CD14-positive monocyte (primary cell): ENCODE data around the gene SPATA17. TPM values are rescaled to one million over a fixed set of nuclear protein-coding genes. Genes with fewer than 3 reads are reported as not detected.

Experiments used
- DNase-seq, 3 donors: peaks; one replicate each; pipeline ENCODE4 v3.0.0-alpha.2; 2011 to 2022
- H2AFZ ChIP-seq: 2 replicates; pipeline ENCODE4 v1.6.0; 2012; ENCODE audit warnings: mild to moderate bottlenecking, low read depth, low read length, inconsistent platforms; ENCODE audit not compliant: insufficient read depth, poor library complexity, severe bottlenecking
- H3K27ac ChIP-seq, 2 donors: 1 replicate in 1 of 2; 2 replicates in 1 of 2; pipeline ENCODE4 v1.5.1; 2012 to 2013; ENCODE audit warnings: low read length in 2 of 2, control low read depth in 1 of 2, inconsistent platforms in 1 of 2, low read depth in 1 of 2, mild to moderate bottlenecking in 1 of 2
- H3K27me3 ChIP-seq, 2 donors: one replicate each; pipeline versions ENCODE4 v1.6.0 to v1.6.1; 2011 to 2013; ENCODE audit warnings: low read length in 2 of 2; ENCODE audit not compliant: control insufficient read depth in 2 of 2, insufficient read depth in 2 of 2
- H3K36me3 ChIP-seq, 2 donors: replicated peaks in 1 of 2; 1 replicate in 1 of 2; 2 replicates in 1 of 2; pipeline versions ENCODE4 v1.5.1 to v1.6.1; 2012 to 2013; ENCODE audit warnings: low read length in 2 of 2, control low read depth in 1 of 2, inconsistent platforms in 1 of 2, mild to moderate bottlenecking in 1 of 2; ENCODE audit not compliant: insufficient read depth in 2 of 2, control insufficient read depth in 1 of 2
- H3K4me1 ChIP-seq, 2 donors: 1 replicate in 1 of 2; 2 replicates in 1 of 2; pipeline versions ENCODE4 v1.5.1 to v1.6.1; 2012 to 2013; ENCODE audit warnings: low read length in 2 of 2, control low read depth in 1 of 2, inconsistent platforms in 1 of 2, mild to moderate bottlenecking in 1 of 2, moderate library complexity in 1 of 2; ENCODE audit not compliant: insufficient read depth in 2 of 2, control insufficient read depth in 1 of 2
- H3K4me2 ChIP-seq: replicated peaks from 2 replicates; pipeline ENCODE3; 2012; ENCODE audit warnings: low read length, moderate library complexity, mild to moderate bottlenecking; ENCODE audit not compliant: poor library complexity, severe bottlenecking; ENCODE audit errors: extremely low read depth
- H3K4me3 ChIP-seq, 3 experiments: fragments of 200-600 bp in 1 of 3; sonication (generic) in 1 of 3; replicated peaks in 1 of 3; 1 replicate in 2 of 3; 2 replicates in 1 of 3; pipeline ENCODE4 v1.5.1; 2011 to 2013; ENCODE audit warnings: low read length in 3 of 3, mild to moderate bottlenecking in 3 of 3, control low read depth in 2 of 3, low read depth in 2 of 3, inconsistent platforms in 1 of 3, moderate library complexity in 1 of 3
- H3K79me2 ChIP-seq: 2 replicates; pipeline ENCODE4 v1.6.0; 2012; ENCODE audit warnings: mild to moderate bottlenecking, control low read depth, inconsistent platforms, low read length, moderate library complexity; ENCODE audit not compliant: insufficient read depth
- H3K9ac ChIP-seq: 2 replicates; pipeline ENCODE4 v1.6.0; 2017; ENCODE audit warnings: low read length, mild to moderate bottlenecking; ENCODE audit not compliant: insufficient read depth, poor library complexity, severe bottlenecking
- H3K9me3 ChIP-seq, 2 donors: replicated peaks in 1 of 2; 1 replicate in 1 of 2; 2 replicates in 1 of 2; pipeline versions ENCODE4 v1.5.1 to v1.6.1; 2012 to 2013; ENCODE audit warnings: low read length in 2 of 2, control low read depth in 1 of 2; ENCODE audit not compliant: control insufficient read depth in 1 of 2, insufficient read depth in 1 of 2
- H4K20me1 ChIP-seq: 2 replicates; pipeline ENCODE4 v1.6.0; 2012; ENCODE audit warnings: mild to moderate bottlenecking, low read length, control low read depth, moderate library complexity; ENCODE audit not compliant: insufficient read depth
- H3K27ac Mint-ChIP-seq, 7 donors: one replicate each; pipeline ENCODE4 v1.8.0; 2020; ENCODE audit warnings: mild to moderate bottlenecking in 7 of 7, mixed read lengths in 7 of 7, moderate library complexity in 6 of 7, inconsistent platforms in 2 of 7
- H3K27me3 Mint-ChIP-seq, 3 donors: one replicate each; pipeline ENCODE4 v1.8.0; 2021 to 2022; ENCODE audit warnings: low read depth in 3 of 3, mild to moderate bottlenecking in 3 of 3, mixed read lengths in 3 of 3, moderate library complexity in 3 of 3, inconsistent platforms in 1 of 3
- H3K36me3 Mint-ChIP-seq, 2 donors: one replicate each; pipeline ENCODE4 v1.8.0; 2020; ENCODE audit warnings: mixed read lengths in 2 of 2, inconsistent platforms in 1 of 2, mild to moderate bottlenecking in 1 of 2
- H3K4me1 Mint-ChIP-seq: one replicate; pipeline ENCODE4 v1.8.0; 2020; ENCODE audit warnings: mild to moderate bottlenecking, mixed read lengths
- H3K4me3 Mint-ChIP-seq, 2 donors: one replicate each; pipeline ENCODE4 v1.8.0; 2020; ENCODE audit warnings: mild to moderate bottlenecking in 2 of 2, mixed read lengths in 2 of 2, moderate library complexity in 1 of 2
- H3K9me3 Mint-ChIP-seq, 7 donors: one replicate each; pipeline ENCODE4 v1.8.0; 2020 to 2022; ENCODE audit warnings: mixed read lengths in 7 of 7, mild to moderate bottlenecking in 6 of 7, moderate library complexity in 6 of 7, inconsistent platforms in 2 of 7
- CTCF ChIP-seq: fragments of 200-600 bp; IDR thresholded peaks from one replicate; pipeline ENCODE4 v1.8.0; 2022; ENCODE audit warnings: antibody characterized with exemption, mild to moderate bottlenecking
- WGBS: methylation state at CpG from one replicate; pipeline ENCODE4 v1.1.5; 2013; ENCODE audit warnings: missing lambda C conversion rate; ENCODE audit not compliant: insufficient coverage; 5-methylcytosine and 5-hydroxymethylcytosine counted together
- intact Hi-C, 2 donors: fragments of 100-400 bp; cut with micrococcal nuclease; formaldehyde crosslinking; loops; one replicate each; pipeline versions ENCODE4 v1.15.0 to v1.15.1; 2023
- polyA plus RNA-seq, 3 donors: library from polyadenylated mRNA; depleted of rRNA in 1 of 3; unstranded in 2 of 3; stranded (reverse) in 1 of 3; fragments of 300-500 nt in 2 of 3; fragments of >200 nt in 1 of 3; fragmentation: Illumina TruSeq in 2 of 3; gene quantifications; 1 replicate in 2 of 3; 2 replicates in 1 of 3; pipeline ENCODE4 v1.2.3, GENCODE V29; 2012 to 2021

SPATA17 gene
- polyA plus RNA-seq, 3 donors = 0.28 TPM; not detected in 2

DNA sequence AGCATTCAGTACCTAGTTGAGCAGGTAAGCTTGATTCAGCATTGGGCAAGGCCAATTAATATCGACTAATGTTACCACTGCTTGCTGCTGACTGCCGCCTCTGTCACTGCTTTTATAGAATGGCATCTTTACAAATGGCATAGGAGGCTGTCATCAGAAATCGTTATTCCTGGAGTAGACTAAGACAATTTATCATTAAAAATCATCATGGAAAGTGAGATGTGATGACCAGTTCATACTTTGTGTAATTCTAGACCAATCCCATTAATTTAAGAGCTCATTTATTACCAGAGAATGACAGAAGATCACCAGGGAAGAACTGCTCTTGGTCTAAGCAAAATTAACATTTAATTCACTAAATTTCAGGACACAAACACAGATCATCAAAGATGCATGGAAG lies 254.0 kb downstream of the SPATA17 start:
- Histone ChIP-seq H3K27me3 (no peaks in the 10 kb centered on the region), H3K9ac (no peak overlapping the region), H3K4me1 (no peaks in the 10 kb centered on the region), H3K9me3 (peaks cover 2 to 10% of the 10 kb centered on the region in 2 donors), H2AFZ (no peak overlapping the region), H3K36me3 (no peaks in the 10 kb centered on the region), H3K79me2 (no peaks in the 10 kb centered on the region), H3K27ac (no peak overlapping the region), H3K4me2 (no peak overlapping the region), H4K20me1 (no peaks in the 10 kb centered on the region), H3K4me3 (no peak overlapping the region)
- TF ChIP-seq CTCF = no peak
- Mint-ChIP-seq H3K36me3 (no peaks in the 10 kb centered on the region), H3K27me3 (peaks cover 0 to 2% (median 0%) of the 10 kb centered on the region in 3 donors), H3K4me1 (no peaks in the 10 kb centered on the region), H3K9me3 (peaks cover 0 to 14% (median 2%) of the 10 kb centered on the region in 7 donors), H3K27ac (no peak overlapping the region), H3K4me3 (no peak overlapping the region)
- no peak for DNase-seq
- WGBS = 75% methylated on average over 1 of the region's 3 CpGs
- intact Hi-C loops = no loop called here

GRCh38 chr1:217888328-217888727 lies 257.2 kb downstream of the SPATA17 start:
- Histone ChIP-seq H3K4me2 (no peak overlapping the region), H3K36me3 (no peaks in the 10 kb centered on the region), H2AFZ (no peak overlapping the region), H3K79me2 (no peaks in the 10 kb centered on the region), H3K27ac (no peak overlapping the region), H3K4me3 (no peak overlapping the region), H3K4me1 (no peaks in the 10 kb centered on the region), H4K20me1 (no peaks in the 10 kb centered on the region), H3K9ac (no peak overlapping the region), H3K27me3 (no peaks in the 10 kb centered on the region), H3K9me3 (peaks cover 0 to 6% of the 10 kb centered on the region in 2 donors)
- no CpG with 5 or more reads among the region's 2 CpGs for WGBS
- DNase-seq = no peak
- Mint-ChIP-seq H3K4me3 (no peak overlapping the region), H3K9me3 (peaks cover 0 to 6% (median 2%) of the 10 kb centered on the region in 7 donors), H3K27me3 (peaks cover 0 to 2% (median 0%) of the 10 kb centered on the region in 3 donors), H3K27ac (no peak overlapping the region), H3K36me3 (no peaks in the 10 kb centered on the region), H3K4me1 (no peaks in the 10 kb centered on the region)
- TF ChIP-seq CTCF = no peak
- intact Hi-C loops = no loop called here
